NCI-H2171 treated with DMSO at 0.1 percent for 48 hours (cell line): ENCODE results near the gene OR2B2.
"Not testable (repeated sequence)": the region's sequence is repeated elsewhere in the genome, so short reads cannot be mapped to it uniquely, and the experiment has no call there.

Source experiments
- DNase-seq: peaks from one replicate; lab custom pipeline; 2025; lab: John Stamatoyannopoulos, UW

The OR2B2 gene

DNA sequence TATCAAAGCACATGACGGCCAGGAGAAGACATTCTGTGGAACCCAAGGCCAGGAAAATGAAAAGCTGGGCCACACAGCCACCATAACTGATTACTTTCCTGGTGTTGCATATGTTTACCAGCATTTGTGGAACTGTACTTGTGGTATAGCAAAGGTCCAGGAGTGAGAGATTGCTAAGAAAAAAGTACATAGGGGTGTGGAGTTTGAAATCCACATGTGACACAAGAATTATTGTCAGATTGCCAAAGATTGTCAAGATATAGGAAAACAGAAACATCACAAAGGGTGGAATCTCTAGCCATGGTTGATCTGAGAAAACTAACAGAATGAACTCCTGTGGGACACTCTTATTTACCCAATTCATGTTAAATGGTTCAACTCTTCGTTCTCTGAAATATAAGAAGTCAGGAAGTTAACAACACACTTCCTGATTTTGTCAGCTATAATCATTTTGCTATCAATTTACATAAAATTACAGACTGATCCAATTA lies at the start of gene OR2B2:
Gene OR2B2 (minus strand): TSS at position 441 of the 491 bp plus-strand sequence. CDS start 77 bp downstream, at position 364.
- DNase-seq, result no peak

DNA sequence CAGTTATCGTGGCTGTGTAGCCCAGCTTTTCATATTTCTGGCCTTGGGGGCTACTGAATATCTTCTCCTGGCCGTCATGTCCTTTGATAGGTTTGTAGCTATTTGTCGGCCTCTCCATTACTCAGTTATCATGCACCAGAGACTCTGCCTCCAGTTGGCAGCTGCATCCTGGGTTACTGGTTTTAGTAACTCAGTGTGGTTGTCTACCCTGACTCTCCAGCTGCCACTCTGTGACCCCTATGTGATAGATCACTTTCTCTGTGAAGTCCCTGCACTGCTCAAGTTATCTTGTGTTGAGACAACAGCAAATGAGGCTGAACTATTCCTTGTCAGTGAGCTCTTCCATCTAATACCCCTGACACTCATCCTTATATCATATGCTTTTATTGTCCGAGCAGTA lies 45.3 kb upstream of the OR2B2 start:
- no peak for DNase-seq

DNA sequence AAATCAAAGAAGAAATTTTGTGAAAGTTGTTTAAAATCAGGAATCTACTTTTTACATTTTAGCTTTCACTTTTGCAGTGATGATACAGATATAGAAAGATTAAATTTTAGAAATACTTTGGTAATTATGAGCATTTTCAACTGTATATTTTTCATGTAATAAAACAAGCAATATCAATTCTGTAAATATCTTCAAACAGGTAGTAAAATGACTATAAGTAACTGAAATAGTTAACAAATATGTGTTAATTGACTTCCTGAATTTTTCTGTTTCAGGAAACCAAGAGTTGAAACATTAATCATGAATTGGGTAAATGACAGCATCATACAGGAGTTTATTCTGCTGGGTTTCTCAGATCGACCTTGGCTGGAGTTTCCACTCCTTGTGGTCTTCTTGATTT lies 44.7 kb upstream of the OR2B2 start, which contains the start of gene OR2B6:
Gene OR2B6 (plus strand): TSS at position 301 of the 400 bp plus-strand sequence. CDS start 0 bp downstream, at position 301.
- DNase-seq, result no peak

DNA sequence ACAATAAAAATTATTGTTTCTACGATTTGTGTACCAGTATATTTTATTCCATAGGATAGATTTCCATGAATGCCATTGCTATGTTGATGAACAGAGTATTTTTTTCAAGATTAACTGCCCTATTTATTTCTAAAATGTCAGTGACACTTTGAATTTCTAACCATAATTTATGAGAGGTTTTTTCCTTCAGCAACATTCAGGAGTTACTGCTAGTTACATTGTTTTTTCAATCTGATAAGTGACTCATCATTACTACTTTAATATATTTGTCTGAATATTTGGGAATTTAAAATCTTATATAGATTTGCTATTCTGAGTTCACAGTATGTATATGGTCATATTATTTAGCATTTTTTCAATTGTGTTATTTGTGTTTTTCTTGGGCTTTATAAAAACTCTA lies 38.8 kb upstream of the OR2B2 start:
- no peak for DNase-seq

DNA sequence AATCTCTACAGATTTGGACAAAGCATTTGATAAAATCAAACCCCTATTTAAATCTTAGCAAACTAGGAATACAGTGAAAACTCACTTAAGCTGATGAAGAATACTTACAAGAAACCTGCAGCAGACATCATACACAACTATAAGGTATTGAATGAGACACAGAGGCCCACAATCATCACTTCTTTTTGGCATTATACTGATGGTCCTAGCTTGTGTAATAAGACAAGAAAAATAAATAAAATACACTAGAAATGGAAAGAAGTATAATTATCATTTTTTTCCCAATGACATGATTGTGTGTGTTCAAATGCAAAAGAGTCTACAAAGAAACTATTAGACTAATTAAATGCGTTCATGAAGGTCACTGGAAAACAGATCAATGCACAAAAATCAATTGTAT lies 36.0 kb upstream of the OR2B2 start:
- no peak for DNase-seq

DNA sequence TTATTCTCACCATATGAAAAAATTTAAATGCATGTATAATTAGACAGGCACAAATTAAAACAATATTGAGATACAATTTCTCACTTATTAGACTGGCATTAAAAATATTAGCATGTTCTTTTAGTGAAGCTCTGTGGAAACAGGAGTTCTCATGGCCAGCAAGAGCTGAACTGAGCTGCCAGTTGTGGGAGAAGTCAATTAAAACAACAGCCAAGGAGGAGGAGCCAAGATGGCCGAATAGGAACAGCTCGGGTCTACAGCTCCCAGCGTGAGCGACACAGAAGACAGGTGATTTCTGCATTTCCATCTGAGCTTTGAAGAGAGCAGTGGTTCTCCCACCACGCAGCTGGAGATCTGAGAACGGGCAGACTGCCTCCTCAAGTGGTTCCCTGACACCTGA lies 30.9 kb upstream of the OR2B2 start:
- DNase-seq, result not testable (repeated sequence)

DNA sequence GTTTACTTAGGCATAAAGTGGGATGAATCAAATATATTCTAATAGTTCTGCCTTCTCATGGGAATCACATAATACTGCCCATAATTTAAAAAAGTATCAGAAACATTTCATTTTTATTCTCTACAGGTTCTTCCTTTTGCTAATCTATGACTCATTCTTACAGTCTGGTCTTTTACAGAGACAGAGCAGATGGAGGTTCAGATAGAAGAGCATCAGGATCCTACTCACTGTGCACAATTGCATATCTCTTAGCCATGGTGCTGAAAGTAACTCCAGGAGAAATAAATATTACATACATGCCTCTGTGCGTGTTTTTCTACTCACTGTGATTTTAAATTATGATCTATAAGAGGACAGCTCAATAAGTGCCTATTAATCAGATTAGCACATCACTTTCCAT lies 28.6 kb upstream of the OR2B2 start:
- DNase-seq, result no peak

DNA sequence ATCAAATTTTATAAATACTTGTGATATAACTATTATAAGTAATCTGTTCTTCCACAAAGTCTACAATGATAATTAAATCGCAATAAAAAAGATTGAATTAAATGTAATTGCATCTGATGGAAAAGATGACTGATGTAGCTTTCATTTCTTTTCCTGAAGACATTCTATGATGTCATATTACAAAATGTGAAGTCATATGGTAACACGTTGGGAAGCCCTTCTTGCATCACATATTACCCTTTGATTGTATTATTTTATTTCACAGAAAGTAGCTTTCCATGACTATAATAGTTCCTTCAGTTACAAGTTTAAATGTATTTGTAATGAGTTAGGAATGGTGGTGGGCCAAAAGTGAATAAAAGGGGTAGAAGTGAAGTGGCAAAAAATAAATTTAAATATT lies 19.0 kb upstream of the OR2B2 start:
- DNase-seq, result no peak

DNA sequence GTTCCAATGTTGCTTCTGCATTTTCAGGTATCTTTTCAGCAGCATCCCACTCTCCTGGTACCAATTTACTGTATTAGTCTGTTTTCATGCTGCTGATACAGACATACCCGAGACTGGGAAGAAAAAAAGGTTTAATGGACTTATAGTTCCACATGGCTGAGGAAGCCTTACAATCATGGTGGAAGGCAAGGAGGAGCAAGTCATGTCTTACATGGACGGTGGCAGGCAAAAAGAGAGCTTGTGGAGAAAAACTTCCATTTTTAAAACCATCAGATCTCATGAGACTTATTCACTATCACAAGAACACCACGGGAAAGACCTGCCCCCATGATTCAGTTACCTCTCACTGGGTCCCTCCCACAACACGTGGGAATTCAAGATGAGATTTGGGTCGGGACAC lies 17.7 kb upstream of the OR2B2 start:
- not testable (repeated sequence) for DNase-seq

DNA sequence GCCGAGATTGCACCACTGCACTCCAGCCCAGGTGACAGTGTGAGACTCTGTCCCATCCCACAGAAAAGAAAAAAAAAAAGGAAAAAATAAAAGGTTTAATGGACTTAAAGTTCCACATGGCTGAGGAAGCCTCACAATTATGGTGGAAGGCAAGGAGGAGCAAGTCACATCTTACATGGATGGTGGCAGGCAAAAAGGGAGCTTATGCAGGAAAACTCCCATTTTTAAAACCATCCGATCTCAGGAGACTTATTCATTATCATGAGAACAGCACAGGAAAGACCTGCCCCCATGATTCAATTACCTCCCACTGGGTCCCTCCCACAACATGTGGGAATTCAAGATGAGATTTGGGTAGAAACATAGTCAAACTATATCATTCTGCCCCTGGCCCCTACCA lies 15.8 kb upstream of the OR2B2 start:
- not testable (repeated sequence) for DNase-seq

DNA sequence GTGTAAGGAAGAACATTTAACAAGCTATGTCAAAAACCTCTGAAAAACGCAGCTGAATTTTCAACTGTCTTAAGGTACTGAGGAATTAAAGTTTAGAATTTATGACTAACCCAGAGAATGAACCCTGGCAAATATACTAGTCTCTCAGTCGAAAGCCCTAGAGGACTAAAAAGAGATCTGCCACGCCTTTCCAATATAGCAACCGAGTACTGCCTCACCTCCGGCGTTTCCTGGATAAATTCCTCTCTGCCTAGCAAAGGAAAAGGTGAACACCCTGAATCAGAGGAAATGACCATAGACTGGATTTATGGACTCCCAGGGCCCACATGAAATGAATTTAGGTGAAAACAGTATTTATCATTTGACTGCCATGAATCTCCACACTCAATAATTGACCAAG lies 12.0 kb upstream of the OR2B2 start:
- no peak for DNase-seq

DNA sequence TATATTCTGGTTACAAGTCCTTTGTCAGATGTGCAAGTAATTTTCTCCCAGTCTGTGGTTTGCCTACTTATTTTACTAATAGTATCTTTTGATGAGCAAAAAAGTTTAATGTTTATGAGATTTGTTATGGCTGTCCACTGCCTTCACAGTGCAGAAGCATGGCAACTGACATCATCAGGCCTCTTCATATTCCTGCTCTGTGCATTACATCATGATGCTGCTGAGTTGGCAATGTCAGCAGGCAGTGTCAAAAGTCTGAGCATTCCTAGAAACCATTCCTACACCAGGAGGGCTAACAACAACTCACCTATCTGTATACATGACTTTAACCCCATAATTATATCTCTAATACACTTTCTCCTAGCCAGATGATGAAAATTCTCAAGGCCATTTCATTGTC lies 10.8 kb upstream of the OR2B2 start:
- DNase-seq, result no peak

DNA sequence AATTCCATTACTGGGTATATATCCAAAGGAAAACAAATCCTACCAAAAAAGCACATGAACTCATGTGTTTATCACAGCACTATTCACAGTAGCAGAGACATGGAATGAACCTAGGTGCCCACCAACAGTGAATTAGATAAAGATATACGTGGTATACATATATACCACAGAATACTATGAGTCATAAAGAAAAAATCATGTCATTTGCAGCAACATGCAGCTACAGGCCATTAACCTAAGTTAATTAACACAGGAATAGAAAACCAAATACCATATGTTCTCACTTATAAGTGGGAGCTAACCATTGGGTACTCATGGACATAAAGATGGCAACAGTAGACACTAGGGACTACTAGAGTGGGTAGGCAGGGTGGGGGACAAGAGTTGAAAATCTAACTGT lies 4.2 kb downstream of the OR2B2 start:
- DNase-seq, result no peak

DNA sequence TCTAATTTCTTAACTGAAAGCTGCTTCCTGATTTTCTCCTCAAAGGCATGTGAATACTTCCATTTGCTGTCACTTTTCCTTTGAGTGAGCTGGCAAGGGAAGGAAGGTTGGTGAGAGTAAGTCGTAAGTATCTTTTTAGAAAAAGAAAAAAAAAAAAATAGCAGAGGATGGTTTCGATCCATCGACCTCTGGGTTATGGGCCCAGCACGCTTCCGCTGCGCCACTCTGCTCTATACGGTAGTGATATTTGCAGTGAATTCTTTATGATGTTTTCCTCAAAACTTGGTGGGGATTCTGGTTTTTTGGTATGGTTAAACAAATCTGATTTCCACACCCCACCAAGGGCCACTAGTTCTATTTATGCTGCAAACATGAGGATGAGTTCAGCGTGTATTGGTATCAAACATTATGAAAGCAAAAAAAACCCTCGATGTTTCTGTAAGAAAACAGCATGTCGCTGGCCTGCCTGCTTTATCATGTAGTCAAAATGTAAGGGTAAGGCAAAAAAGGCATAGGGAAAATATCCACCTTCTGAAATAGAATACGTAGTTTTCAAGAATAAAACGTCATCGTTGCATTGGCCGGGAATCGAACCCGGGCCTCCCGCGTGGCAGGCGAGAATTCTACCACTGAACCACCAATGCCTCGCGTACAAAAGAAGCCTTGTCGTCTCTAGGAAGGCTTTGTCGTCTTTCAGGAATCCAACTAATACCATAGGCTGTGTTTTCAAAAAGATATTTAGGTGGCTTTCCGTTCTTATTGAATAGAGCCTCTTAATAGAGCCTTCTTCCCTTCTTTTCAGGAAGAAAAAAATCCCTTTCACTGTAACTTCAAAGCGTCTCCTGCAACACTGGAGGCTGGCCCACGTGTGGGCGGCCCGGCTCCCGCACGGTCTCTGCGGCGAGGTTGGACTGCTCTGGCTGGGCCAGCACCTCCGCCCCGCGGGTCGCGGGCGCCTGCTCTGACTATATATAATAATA lies 9.6 kb downstream of the OR2B2 start:
- peak; percentile 85 for DNase-seq

DNA sequence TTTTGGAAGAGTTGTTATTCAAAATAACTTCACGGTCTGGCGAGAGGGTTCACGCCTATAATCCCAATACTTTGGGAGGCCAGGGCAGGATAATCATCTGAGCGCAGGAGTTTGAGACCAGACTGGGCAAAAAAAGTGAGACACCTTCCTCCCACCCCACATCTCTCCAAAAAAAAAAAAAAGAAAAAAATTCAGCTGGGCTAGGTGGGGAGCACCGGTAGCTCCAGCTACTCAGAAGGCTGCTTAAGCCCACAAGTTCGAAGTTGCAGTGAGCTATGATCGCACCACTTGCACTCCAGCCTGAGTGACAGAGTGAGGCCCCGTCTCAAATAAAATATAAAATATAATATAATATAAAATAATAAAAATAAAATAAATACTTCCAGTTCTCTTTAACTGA lies 10.4 kb downstream of the OR2B2 start:
- DNase-seq, result no peak

DNA sequence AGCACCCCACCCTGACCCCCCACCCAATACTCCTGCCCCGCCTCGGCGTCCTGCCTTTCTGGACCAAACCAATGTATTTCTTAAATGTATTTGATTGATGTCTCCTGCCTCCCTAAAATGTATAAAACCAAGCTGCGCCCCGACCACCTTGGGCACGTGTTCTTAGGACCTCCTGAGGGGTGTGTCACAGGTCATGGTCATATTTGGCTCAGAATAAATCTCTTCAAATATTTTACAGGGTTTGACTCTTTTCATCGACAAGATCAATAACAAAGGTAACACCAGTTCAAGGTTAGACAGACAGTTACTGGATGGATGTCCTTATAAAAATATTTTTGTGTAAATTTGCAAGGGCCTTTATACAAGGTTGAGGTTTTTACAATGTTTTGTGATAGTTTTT lies 12.0 kb downstream of the OR2B2 start:
- not testable (repeated sequence) for DNase-seq

DNA sequence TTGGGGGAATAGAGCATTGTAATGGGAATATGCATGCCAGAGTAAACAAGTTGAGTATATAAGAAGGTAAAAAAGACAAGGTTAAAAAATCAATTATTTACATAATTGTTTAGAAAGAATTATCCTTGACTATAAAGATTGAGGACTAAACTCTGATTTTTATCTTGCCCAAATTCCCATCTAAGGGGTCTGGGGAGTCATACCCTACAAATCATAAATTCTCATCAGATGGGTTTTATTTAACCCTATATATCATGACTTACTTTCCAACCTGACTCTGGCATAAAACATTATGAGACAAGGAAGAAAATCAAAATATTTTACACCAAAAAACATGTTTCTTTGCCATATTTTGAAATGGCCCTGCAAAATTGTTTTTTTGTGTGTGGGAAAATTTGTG lies 12.7 kb downstream of the OR2B2 start:
- no peak for DNase-seq

DNA sequence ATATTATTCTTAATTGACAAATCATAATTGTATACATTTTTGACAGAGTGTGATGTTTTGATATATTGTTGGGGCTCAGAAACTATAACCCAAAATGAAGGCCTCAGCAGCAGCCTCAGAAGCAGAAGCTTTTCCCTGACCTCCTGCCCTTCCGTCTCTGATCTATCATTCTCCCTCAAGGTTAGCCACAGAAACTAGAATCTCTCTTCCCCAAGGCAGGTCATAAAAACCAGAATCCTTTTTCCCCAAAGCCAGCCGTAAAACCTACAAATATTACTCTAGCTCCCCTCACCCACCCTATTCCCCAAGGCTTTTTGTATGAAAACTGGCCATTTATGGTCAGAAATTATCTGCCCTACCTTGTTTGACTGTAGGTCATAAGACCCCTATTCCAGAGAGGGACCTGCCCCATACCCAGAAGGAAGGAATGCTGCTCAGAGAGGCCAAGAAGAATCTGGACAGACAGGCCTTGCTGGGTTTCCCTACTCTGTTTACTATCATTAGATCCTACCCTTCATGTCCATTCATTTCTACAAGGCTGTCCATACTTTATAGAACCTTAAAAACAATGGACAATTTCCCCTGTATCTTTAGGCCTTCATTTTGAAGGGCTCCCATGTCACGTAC lies 14.5 kb downstream of the OR2B2 start:
- no peak for DNase-seq

DNA sequence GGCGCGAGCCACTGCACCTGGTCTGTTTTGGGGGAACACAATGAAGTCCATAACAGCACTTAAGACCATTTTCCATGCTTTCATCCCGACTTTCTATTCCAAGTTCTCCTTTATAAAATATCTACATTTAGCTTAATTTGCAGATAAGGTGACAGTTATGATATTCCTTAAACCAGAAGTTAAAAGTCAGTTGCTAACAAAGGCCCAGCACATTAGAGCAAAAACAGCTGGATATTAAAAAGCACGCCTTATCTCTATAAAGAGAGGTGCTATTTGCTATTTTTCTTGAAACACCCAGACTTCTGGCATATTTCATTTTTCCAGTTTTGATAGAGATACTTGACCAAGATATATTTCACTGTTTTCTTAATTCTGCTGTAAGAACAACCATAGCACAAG lies 15.8 kb downstream of the OR2B2 start:
- DNase-seq, result no peak

DNA sequence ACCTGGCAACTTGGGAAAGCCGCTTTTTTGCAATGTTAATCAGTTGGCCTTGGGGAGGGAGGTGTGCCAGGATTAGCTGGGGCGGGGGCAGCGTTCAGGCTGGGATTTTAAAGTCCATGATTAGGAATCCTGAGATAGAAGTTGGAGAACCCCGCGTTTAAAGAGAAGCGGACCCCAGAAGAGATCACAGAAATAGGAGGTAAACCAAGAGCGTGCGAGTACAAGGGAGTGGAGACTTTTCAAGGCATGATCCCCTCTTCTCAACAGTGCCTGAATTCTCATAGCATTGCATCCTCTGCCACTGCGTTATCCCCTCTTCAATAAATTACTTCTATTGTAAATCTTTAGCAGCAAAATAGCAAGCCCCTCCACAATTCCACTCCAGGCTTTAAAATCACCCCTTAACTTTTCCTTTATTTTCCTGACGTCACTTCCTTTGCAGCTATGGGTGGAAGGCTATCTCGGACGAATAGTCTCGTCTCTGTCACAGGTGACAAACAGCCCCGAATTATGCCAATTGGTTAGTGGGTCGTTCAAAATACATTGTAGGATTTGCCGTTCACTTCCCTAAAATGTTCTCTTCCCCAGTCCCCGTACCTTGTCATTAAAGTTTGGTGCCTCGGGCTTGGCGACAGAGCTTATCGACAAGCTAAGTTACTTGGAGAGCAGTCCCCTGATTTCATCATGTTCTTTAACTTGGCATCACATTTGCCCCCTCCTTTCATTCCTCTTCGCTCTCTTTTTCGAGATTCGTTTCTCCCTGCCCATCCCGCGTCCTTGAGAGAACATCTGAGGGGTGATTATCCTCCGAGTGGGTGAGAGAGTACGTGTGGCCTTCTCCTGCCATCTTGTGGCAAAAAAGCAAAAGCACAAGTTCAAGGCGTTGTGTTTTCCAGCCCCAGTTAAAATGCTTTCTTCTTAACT lies 17.1 kb downstream of the OR2B2 start:
- DNase-seq, result peak; percentile 89

DNA sequence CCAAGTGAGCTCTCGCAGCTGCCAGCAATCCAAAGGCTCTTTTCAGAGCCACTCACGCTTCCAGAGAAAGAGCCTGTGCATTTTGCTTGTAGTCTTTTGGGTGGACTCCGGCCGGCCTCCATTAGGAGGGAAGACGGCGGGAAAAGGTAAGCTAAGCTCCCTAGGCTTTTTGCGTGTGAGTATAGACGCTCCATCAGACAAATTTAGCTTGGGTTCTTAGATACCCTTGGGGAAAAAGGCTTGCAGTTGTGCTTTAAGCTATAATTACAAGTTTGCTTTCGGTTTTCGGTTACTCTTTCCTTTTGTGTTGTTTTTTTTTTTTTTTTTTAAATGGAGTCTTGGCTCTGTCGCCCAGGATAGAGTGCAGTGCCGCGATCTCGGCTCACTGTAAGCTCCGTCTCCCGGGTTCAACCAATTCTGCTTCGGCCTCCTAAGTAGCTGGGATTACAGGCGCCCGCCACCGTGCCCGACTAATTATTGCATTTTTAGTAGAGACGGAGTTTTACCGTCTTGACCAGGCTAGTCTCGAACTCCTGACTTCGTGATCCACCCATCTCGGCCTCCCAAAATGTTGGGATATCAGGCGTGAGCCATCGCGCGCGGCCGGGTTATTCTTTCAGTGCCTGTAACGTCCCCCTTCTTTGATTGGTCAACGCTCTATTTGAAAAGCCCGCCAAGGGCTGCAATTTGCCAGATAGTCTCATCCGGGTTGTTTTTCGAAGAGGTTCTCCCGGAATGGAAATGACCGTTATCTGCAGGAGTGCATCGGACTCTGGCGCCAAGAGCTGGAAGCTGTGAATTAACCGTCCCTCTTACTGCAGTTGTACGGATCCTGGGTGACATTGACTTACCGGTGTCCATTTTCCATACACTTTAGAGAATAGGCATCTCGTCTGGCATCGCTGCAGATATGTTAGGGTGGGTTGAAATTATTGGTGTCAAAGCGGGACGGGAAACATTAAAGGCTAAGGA lies 18.1 kb downstream of the OR2B2 start:
- DNase-seq, result peak; percentile 98
